ENCODE data around the gene BCAN.

DNA sequence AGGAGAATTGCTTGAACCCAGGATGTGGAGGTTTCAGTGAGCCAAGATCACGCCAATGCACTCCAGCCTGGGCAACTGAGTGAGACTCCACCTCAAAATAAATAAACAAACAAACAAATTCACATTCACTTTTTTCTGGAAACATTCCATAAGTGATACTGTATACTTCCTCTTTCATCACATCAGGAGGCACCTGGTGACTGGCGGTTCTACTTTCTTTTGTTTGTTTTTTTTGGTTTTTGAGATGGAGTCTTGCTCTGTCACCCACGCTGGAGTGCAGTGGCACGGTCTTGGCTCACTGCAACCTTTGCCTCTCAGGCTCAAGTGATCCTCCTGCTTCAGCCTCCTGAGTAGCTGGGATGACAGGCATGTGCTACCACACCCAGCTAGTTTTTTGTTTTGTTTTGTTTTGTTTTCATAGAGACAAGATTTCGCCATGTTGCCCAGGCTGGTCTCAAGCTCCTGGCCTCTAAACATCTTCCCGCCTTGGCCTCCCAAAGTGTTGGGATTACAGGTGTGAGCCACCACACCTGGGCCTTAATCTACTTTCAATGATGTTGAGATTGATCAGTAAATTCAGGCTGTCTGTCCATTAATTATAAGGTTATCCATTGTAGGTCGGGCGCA, 12.0 kb upstream of the BCAN start:
- no peak for TF ChIP-seq CEBPB (IDR thresholded peaks at IDR 0.05; ENCODE audit: low read depth, low read length)
- TF ChIP-seq, protein P1, sequence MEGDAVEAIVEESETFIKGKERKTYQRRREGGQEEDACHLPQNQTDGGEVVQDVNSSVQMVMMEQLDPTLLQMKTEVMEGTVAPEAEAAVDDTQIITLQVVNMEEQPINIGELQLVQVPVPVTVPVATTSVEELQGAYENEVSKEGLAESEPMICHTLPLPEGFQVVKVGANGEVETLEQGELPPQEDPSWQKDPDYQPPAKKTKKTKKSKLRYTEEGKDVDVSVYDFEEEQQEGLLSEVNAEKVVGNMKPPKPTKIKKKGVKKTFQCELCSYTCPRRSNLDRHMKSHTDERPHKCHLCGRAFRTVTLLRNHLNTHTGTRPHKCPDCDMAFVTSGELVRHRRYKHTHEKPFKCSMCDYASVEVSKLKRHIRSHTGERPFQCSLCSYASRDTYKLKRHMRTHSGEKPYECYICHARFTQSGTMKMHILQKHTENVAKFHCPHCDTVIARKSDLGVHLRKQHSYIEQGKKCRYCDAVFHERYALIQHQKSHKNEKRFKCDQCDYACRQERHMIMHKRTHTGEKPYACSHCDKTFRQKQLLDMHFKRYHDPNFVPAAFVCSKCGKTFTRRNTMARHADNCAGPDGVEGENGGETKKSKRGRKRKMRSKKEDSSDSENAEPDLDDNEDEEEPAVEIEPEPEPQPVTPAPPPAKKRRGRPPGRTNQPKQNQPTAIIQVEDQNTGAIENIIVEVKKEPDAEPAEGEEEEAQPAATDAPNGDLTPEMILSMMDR (conservative IDR thresholded peaks at IDR 0.05; ENCODE audit: low read depth, low read length): no peak
- no peak for TF ChIP-seq FOS (IDR thresholded peaks at IDR 0.05; ENCODE audit: low read depth, low read length)
- TF ChIP-seq POLR2A (IDR thresholded peaks at IDR 0.05; ENCODE audit: low read depth, low read length): no peak
- TF ChIP-seq RFX5 (IDR thresholded peaks at IDR 0.05; ENCODE audit: low read depth, low read length): no peak

Data from IMR-90 (cell line).